Right forelimb (tissue), 1 donor: Measurements from ENCODE around the gene NUBPL.
"Not testable (repeated sequence)": the region's sequence is repeated elsewhere in the genome, so short reads cannot be mapped to it uniquely, and the experiment has no call there.

Source experiments
- DNase-seq: peaks from one replicate; pipeline ENCODE4 v3.0.0-alpha.2; 2018

NUBPL gene

DNA sequence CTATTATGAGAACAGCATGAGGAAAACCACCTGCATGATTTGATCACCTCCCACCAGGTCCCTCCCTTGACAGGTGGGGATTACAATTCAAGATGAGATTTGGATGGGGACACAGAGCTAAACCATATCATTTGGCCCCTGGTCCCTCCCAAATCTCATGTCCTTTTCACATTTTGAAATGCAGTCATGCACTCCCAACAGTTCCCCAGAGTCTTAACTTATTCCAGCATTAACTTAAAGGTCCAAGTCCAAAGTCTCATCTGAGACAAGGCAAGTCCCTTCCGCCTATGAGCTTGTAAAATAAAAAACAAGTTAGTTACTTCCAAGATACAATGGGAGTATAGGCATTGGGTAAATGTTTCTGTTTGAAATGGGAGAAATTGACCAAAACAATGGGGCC lies 189.8 kb downstream of the NUBPL start:
- DNase-seq = not testable (repeated sequence)

DNA sequence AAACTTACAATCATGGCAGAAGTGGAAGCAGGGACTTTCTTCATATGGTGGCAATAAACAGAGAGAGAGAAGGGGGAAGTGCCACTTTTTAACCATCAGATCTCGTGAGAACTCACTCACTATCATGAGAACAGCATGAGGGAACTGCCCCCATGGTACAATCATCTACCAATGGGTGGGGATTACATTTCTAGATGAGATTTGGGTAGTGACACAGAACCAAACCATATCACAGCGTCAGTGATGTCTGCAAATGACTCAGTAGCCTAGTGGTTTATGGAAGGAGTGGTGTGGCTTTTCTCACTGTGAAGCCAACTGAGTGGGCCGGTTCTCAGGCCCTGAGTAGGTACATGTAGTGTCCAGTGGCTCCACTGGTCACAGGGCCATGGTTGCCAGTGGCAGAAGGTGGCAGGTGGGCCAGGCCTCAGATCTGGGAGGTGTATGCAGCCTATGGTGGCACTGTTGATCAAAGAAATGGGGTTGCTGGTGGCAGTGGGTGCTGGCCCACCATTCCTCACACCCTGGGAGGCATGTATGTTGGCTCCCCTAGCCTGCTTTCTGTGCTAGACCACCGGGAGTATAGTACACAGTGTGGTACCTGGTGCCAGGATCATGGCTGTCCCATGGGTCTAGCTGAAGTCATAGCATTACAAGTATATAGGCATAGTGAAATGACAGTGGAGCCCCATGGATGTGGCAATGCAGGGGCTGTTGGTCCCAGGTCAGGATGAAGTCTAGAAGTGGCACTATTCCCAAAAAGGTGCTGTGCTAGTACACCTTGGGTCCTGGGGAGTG lies 191.9 kb downstream of the NUBPL start:
- DNase-seq = no peak

DNA sequence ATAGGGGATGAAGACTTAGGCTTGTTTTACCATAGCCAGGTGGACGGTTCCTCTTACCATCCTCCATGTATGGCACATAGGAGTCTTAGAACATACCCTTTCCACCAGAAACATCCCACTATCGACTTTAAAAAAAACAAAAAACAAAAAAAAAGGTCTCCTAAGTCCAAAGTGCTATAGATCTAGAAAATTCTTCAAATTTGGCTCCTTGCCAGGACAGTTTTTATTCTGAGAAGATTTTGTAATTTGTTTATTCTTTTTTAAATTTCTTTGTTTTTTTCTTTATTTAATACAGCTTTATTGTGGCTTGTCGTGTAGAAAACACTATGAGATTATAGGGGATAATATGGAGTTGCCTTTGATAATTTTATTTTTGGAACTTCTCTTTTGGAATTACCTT lies 197.7 kb downstream of the NUBPL start:
- no peak for DNase-seq

DNA sequence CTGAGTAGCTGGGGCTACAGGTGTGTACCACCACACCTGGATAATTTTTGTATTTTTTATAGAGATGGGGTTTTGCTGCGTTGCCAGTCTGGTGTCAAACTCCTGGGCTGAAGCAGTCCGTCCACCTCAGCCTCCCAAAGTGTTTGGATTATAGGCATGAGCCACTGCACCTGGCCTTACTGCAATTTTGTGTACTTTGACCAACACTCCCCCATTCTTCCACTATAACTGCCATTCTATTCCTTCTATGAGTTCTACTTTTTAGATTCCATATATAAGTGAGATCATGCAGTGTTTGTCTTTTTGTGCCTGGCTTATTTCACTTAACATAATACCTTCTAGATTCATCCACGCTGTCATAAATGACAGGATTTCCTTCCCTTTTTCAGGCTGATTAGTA lies 199.1 kb downstream of the NUBPL start:
- no peak for DNase-seq

DNA sequence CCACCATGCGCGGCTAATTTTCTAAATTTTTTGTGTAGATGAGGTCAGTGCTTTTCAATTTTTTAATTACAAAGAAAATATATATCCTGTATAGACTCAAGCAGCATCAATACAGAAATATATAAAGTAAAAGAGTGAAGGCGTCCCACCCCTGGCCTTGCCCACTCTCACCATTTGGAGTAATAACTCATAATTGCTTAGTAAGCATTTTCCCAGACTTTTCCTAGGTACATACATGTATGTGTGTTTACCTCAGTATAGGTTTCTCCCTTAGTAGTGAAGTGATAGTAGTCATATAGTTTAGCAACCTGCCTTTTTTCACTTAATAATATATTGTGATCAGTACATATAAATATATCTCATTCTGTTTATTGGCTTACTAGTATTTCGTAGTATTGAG lies 200.1 kb downstream of the NUBPL start:
- no peak for DNase-seq

DNA sequence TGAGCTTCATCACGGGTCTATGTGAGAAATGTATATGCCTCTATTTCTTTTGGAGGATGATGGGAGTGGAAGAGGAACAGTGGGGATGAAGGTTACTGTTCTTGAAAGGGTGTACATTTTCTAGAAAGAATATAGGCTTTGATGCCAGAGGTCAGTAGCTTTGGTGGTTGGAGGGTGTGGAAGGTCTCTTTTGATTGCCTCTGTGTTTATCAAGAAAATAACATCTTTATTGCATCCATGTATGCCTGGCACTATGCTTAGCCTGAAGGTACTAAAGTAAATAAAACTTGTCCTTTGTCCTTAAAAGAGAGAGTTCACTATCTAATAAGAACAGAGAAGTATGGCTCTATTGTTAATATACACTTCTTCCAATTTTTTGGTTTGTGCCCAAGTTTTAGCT lies 201.8 kb downstream of the NUBPL start:
- no peak for DNase-seq

DNA sequence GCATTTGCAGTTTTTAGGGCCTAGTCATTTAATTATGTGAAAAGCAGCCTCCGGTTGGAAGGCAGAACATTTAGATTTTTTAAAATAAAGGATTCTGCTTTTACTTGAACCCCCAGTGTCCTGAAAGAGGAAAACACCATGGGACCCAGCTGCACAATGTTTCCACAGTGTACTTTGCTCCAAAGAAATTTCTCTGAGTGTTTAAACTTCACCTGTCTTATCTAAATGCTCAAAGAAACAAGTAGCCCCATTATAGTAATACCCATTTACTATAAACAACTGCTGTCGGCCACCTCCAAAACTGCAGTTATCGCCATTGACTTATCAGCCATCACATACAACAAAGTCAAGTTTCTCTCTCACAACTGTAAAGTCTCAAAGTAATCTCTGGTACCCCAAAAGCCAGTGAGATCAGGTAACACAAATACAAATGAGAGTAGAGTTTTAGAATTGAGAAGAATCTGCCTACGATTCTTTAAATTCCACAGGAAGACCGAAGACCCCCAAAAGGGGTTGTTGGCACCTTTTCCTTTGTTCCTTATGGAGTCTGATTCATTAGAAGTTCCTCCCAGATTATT lies 205.2 kb downstream of the NUBPL start:
- DNase-seq = no peak

DNA sequence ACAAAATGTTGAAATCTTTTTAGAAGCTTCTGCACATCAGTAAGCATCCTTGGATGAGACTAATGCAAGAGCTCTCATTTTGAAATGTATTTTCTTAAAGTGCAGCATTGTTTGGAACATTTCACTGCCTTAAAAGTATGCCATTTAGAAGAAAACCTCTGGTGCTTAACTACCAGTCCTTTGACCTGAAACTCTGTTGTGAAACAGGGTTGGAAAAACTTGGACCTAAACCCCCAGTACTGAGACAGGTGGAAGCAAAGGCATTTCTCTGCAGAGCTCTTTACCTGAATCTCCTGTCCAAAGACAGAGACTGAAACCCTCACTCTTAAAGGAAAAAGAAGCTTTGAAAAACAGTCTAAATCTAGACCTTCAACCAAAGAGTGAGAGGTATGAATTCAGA lies 207.2 kb downstream of the NUBPL start:
- no peak for DNase-seq

DNA sequence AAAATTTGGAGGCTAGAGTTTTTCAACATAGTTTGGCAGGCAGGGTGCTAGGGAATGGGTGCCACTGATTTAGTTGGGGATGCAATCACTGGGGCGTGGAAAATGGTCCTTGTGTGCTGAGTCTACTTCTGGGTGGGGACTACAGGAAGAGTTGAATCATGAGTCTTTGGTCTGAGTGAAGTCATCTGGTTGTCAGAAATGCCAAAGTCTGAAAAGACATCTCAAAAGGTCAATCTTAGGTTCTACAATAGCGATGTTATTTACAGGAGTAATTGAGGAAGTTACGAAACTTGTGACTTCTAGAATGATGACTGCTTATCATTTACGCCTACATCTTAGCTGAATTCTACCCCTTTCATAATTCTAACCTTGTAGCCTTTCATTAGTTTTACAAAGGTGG lies 209.1 kb downstream of the NUBPL start:
- DNase-seq = no peak

DNA sequence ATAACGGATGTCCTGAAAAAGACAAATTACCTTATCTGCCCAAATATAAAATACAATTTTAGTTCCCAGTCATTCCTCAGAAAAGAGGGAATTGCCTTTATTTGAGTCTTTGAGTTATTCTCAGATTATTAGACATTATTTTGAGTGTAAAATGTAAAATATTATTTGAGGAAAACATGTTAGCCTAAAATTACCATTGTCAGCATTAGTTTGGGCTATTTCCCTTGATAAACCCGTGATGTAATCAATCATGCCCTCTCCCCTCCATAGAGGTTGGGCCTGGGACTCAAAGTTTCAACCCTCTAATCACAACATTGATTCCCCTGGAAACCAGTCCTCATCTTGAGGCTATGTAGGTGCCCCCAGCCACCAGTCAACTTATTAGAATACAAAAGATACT lies 213.4 kb downstream of the NUBPL start:
- DNase-seq = no peak

DNA sequence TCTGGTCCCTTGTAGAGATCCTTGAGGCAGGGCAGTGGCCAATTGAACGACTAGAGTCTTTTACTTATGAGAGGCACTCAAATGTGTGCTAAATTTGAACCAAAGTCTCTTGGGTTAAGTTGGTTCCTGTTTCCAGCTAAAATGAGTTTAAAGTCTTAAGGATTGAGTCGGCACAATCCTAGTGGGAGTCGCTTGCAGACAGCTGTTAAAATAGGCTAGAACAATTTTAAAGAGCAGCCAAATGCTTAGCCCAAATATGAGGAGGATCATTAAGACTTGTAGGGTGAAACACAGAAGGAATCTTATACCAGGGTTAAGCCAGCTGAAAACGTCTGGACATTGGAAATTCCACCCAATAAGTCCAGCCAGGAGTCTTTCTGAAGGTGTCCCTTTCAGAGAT lies 216.1 kb downstream of the NUBPL start:
- no peak for DNase-seq

DNA sequence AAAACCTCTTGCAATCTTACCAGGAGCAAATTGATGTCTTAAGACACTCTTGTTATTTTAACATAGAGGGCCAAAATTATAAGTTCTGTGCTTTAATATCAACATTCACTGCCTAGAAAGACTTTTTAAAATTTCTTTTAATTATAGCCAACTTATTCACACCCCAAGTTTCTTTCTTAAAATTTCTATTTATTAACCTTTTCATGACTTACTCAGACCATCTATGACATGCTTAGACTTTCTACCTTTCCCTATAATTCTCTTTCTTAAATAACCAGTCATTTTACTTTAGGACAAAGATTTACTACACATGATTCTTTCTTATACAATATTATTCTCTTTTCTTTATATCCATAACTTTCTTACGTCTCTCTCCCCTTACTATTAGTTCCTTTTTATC lies 220.4 kb downstream of the NUBPL start:
- DNase-seq = no peak

DNA sequence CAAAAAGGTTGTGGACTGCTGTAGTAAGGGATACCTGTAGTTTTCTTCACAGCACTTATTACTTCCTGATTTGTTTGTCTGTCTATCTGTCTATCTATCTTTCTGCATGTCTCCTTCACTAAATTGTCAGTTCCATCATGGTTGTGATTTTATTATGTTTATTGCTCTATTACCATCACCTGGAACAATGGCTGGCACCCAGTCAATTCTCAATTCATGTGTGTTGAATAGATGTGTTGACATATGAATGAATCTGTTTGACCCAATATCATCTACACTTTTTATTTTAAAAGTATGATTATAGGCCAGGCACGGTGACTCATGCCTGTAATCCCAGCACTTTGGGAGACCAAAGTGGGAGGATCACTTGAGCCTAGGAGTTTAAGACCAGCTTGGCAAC lies 224.4 kb downstream of the NUBPL start:
- no peak for DNase-seq

DNA sequence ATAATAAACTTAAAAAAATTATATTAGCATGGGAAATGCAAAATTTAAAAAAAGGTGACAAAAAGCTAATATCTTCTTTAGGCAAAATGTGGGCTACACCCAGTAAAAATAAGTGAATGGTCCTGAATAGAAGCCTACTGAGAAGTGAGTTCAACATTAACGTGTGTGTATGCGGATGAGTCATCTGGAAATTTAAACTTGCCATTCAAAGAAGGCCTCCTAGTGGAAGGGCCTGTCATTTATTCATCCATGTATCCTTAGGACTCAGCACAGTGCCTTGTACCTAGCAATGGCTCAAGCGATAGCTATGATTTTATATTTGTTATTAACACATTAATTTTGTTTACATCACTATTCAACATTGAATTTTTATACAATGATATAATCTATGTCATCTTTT lies 226.2 kb downstream of the NUBPL start:
- DNase-seq = no peak

DNA sequence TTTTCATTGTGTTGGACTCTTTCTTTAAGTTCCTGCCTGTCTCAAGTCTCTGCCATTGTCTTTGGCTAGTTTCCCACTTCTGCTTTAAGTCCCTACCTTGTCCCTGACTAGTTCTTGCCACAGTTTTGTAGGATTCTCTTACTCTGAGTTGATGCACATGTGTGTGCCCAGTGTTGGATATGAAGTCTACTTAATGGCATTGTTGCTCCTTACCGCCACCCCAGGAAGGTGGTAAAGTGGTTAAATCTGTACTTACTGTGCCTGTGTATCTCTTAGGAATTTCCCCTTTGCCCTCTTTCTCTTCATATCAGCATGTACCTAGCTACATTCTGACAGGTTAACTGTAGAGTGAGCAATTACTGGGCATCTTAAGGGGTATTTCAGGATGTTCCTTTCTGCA lies 227.1 kb downstream of the NUBPL start:
- DNase-seq = no peak

DNA sequence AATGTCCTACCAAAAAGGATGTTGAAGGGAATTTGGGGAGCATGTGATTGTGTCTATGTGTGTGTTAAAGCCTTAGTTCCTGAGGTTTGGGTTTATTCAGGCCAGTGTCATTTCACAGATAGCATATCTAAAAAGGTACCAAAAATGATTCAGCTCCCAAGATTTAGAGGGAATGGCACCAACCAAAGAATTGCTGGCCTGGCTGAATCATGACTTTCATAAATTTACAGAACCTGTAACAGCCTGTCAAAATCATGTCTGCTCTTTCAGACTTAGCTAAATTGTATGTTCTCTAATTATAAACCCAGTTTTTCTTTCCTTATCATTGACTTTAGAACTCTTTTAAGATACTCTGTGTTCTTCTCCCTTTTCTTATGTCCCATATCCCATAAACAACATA lies 231.5 kb downstream of the NUBPL start:
- DNase-seq = no peak

DNA sequence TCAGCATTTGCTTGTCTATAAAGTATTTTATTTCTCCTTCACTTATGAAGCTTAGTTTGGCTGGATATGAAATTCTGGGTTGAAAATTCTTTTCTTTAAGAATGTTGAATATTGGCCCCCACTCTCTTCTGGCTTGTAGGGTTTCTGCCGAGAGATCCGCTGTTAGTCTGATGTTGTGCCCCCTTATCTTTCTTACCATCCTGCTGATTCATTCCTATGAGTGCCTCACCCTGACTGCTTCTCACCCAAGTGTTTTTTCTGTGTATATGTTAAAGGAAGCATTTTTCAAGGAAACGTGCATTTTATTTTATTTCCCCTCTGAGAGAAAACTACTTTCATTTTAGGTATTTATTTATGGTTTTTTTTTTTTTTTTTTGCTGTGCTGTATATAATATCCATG lies 236.7 kb downstream of the NUBPL start:
- DNase-seq = not testable (repeated sequence)

DNA sequence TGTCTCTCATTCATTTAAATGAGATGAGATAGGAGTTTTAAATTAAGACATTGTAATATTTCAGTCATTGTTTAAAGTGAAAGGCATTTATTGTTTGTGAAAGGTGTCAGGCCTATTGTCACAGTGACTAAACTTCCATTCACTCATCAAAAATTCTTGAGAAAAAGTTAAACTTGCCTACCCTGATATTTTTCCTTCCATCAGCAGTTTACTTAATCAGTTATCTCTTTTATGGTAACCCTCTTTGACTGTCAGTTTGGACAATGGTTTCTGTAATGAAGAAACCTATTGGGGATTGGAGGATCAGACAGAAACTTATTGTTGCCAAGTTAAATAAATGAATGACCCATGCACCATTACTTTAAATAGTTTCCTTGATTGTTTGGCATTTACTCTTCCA lies 241.6 kb downstream of the NUBPL start:
- DNase-seq = no peak

DNA sequence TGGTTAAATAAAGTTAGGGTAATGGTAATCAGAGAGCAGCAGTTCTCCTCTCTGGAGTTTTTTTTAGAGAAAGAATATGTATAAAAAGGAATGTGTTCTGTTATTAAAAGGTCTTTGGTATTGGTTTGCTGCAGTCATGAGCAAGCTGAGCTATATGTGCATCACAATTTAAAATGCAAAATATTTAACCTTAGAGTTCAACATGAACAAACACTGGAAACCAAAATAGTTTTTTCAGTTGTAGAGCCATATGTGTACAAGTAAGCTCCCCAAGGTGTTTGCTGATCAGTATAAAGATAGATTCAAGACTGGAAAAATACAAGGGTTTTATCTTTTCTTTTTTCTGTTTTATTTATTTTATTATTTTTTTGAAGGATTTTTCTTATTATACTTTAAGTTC lies 245.0 kb downstream of the NUBPL start:
- no peak for DNase-seq

DNA sequence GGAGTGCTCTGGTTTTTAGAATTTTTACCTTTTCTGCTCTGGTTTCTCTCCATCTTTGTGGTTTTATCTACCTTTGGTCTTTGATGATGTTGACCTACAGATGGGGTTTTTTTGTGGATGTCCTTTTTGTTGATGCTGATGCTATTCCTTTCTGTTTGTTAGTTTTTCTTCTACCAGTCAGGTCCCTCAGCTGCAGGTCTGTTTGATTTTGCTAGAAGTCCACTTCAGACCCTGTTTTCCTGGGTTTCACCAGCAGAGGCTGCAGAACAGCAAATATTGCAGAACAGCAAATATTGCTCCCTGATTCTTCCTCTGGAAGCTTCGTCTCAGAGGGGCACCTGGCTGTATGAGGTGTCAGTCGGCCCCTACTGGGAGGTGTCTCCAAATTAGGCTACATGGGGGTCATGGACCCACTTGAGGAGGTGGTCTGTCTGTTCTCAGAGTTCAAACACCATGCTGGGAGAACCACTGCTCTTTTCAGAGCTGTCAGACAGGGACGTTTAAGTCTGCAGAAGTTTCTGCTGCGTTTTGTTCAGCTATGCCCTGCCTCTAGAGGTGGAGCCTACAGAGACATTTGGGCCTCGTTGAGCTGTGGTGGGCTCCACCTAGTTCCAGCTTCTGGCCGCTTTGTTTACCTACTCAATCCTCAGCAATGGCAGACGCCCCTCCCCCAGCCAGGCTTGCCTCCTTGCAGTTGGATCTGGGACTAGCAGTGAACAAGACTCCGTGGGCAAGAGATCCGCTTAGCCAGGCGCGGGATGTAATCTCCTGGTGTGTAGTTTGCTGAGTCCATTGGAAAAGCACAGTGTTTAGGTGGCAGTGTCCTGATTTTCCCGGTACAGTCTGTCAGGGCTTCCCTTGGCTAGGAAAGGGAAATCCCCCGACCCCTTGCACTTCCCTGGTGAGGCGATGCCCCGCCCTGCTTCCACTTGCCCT lies 250.8 kb downstream of the NUBPL start:
- DNase-seq = not testable (repeated sequence)

DNA sequence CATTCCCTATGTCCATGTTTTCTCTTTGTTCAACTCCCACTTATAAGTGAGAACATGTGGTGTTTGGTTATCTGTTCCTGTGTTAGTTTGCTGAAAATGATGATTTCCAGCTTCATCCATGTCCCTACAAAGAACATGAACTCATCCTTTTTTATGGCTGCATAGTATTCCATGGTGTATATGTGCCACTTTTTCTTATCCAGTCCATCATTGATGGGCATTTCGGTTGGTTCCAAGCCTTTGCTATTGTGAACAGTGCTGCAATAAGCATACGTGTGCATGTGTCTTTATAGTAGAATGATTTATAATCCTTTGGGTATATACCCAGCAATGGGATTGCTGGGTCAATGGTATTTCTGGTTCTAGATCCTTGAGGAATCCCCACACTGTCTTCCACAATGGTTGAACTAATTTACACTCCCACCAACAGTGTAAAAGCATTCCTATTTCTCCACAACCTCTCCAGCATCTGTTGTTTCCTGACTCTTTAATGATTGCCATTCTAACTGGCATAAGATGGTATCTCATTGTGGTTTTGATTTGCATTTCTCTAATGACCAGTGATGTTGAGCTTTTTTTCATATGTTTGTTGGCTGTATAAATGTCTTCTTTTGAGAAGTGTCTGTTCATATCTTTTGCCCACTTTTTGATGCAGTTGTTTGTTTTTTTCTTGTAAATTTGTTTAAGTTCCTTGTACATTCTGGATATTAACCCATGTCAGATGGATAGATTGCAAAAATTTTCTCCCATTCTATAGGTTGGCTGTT lies 252.7 kb downstream of the NUBPL start:
- DNase-seq = not testable (repeated sequence)

DNA sequence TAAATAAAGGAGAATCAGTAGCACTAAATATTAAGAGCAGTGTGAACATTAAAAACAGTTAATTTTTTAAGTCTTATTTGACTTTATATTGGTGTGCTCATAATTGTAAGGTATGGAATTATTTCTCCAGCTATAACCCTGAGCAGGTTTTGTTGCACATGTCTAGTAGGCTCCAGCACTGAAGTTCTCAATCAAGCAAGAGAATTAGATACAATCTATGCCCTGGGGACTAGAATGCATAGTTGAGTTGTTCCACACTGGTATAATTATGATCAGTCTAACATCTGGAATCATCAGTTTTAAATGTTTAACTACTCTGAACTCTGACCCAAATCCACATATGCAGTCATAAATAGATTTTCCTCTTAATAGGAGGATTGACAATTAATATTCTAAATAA lies 258.1 kb downstream of the NUBPL start:
- no peak for DNase-seq

DNA sequence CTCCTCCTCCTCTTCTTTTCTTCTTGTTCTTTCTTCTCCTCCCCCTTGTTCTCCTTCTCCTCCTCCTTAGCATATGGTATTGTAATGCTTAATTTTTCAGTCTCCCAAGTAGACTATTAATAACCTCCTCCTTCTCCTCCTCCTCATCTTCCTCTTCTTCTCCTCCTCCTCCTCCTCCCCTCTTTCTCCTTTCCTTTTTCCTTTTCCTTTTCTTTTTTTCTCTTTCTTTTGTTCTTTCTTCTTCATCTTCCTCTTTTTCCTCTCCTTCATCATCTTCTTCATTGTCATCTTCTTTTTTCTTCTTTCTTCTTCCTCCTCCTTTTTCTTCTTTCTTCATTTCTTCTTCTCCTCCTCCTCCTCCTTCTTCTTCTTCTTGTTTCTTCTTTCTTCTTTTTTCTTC lies 264.3 kb downstream of the NUBPL start:
- no peak for DNase-seq
